ENCODE results near the gene NEMP2. TPM values are rescaled to one million over a fixed set of nuclear protein-coding genes. Genes with fewer than 3 reads are reported as not detected.
"Not testable (repeated sequence)": the region's sequence is repeated elsewhere in the genome, so short reads cannot be mapped to it uniquely, and the experiment has no call there.

Gene NEMP2
- total RNA-seq, 1 experiment from 2014 or later: 8.3 TPM

GRCh38 chr2:190512539-190513095 is 21.9 kb downstream of the NEMP2 start:
- ChIA-PET POLR2A (ENCODE audit: unreplicated experiment) (interaction anchor here (0.6 kb wide), 1 partner anchor 62 kb away, joined by 5 read pairs; no protein-coding TSS in a partner anchor), CTCF (interaction anchor here (0.6 kb wide), 1 partner anchor 117 kb away, joined by 3 read pairs; no protein-coding TSS in a partner anchor)
- no peak overlapping the region for H3K27ac ChIP-seq
- H3K79me2 ChIP-seq (ENCODE audit: low read depth): no peaks in the 10 kb centered on the region
- BruUV-seq (replicated peaks): no TSS peak
- no peak for DNase-seq
- H3K4me2 ChIP-seq: no peak overlapping the region
- intact Hi-C loops (cut with micrococcal nuclease; ENCODE audit: unreplicated experiment): loop anchor here (5.0 to 10.0 kb wide), 2 partner anchors 292 to 425 kb away; no protein-coding TSS in a partner anchor
- H2AFZ ChIP-seq: no peak overlapping the region
- no peak overlapping the region for H3K4me3 ChIP-seq
- H3K36me3 ChIP-seq (ENCODE audit: low read depth): no peaks in the 10 kb centered on the region
- H3K9me3 ChIP-seq (ENCODE audit: insufficient read depth, low read depth): no peaks in the 10 kb centered on the region
- H3K27me3 ChIP-seq (ENCODE audit: insufficient read depth, low read depth): no peaks in the 10 kb centered on the region
- H3K4me1 ChIP-seq (replicated peaks; ENCODE audit: insufficient read depth): no peaks in the 10 kb centered on the region
- no peaks in the 10 kb centered on the region for H3F3A ChIP-seq (ENCODE audit: insufficient read depth, low read depth)
- H4K20me1 ChIP-seq (ENCODE audit: insufficient read depth): no peaks in the 10 kb centered on the region
- no peak for TF ChIP-seq EZH2 (IDR thresholded peaks at IDR 0.05; ENCODE audit: low read depth)
- TF ChIP-seq, protein P1, sequence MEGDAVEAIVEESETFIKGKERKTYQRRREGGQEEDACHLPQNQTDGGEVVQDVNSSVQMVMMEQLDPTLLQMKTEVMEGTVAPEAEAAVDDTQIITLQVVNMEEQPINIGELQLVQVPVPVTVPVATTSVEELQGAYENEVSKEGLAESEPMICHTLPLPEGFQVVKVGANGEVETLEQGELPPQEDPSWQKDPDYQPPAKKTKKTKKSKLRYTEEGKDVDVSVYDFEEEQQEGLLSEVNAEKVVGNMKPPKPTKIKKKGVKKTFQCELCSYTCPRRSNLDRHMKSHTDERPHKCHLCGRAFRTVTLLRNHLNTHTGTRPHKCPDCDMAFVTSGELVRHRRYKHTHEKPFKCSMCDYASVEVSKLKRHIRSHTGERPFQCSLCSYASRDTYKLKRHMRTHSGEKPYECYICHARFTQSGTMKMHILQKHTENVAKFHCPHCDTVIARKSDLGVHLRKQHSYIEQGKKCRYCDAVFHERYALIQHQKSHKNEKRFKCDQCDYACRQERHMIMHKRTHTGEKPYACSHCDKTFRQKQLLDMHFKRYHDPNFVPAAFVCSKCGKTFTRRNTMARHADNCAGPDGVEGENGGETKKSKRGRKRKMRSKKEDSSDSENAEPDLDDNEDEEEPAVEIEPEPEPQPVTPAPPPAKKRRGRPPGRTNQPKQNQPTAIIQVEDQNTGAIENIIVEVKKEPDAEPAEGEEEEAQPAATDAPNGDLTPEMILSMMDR (conservative IDR thresholded peaks at IDR 0.05): no peak
- H3K9me2 ChIP-seq (ENCODE audit: insufficient read depth): no peaks in the 10 kb centered on the region

GRCh38 chr2:190511104-190511503 is 23.4 kb downstream of the NEMP2 start:
- no peak overlapping the region for H3K27ac ChIP-seq
- H3K79me2 ChIP-seq (ENCODE audit: low read depth): no peaks in the 10 kb centered on the region
- H3K9me3 ChIP-seq (ENCODE audit: insufficient read depth, low read depth): no peaks in the 10 kb centered on the region
- no peaks in the 10 kb centered on the region for H3K27me3 ChIP-seq (ENCODE audit: insufficient read depth, low read depth)
- no peaks in the 10 kb centered on the region for H3K4me1 ChIP-seq (replicated peaks; ENCODE audit: insufficient read depth)
- POLR2A ChIA-PET (ENCODE audit: unreplicated experiment): no interaction called here
- no peak overlapping the region for H3K4me3 ChIP-seq
- intact Hi-C loops (cut with micrococcal nuclease; ENCODE audit: unreplicated experiment): loop anchor here (1.0 to 10.0 kb wide), 3 partner anchors 128 to 424 kb away; no protein-coding TSS in a partner anchor
- H3K36me3 ChIP-seq (ENCODE audit: low read depth): no peaks in the 10 kb centered on the region
- no peak for TF ChIP-seq EZH2 (IDR thresholded peaks at IDR 0.05; ENCODE audit: low read depth)
- TF ChIP-seq, protein P1 (conservative IDR thresholded peaks at IDR 0.05): peak; percentile 67
- BruUV-seq (replicated peaks): no TSS peak
- no peaks in the 10 kb centered on the region for H4K20me1 ChIP-seq (ENCODE audit: insufficient read depth)
- no peak for DNase-seq
- no peak overlapping the region for H2AFZ ChIP-seq
- no peaks in the 10 kb centered on the region for H3F3A ChIP-seq (ENCODE audit: insufficient read depth, low read depth)
- H3K4me2 ChIP-seq: no peak overlapping the region
- CTCF ChIA-PET: no interaction called here
- H3K9me2 ChIP-seq (ENCODE audit: insufficient read depth): no peaks in the 10 kb centered on the region

GRCh38 chr2:190509895-190510294 is 24.6 kb downstream of the NEMP2 start:
- H3K36me3 ChIP-seq (ENCODE audit: low read depth); H3K9me2 ChIP-seq (ENCODE audit: insufficient read depth); H3F3A ChIP-seq (ENCODE audit: insufficient read depth, low read depth); BruUV-seq (replicated peaks); H3K27ac ChIP-seq; H3K9me3 ChIP-seq (ENCODE audit: insufficient read depth, low read depth); H3K79me2 ChIP-seq (ENCODE audit: low read depth); H4K20me1 ChIP-seq (ENCODE audit: insufficient read depth); CTCF ChIA-PET; H3K4me1 ChIP-seq (replicated peaks; ENCODE audit: insufficient read depth); H3K27me3 ChIP-seq (ENCODE audit: insufficient read depth, low read depth); H3K4me2 ChIP-seq; H3K4me3 ChIP-seq; DNase-seq; POLR2A ChIA-PET (ENCODE audit: unreplicated experiment); H2AFZ ChIP-seq: not testable (repeated sequence)
- intact Hi-C loops (cut with micrococcal nuclease; ENCODE audit: unreplicated experiment): loop anchor here (5.0 to 10.0 kb wide), 2 partner anchors 295 to 423 kb away; no protein-coding TSS in a partner anchor

GRCh38 chr2:190507135-190507534 is 27.4 kb downstream of the NEMP2 start:
- Histone ChIP-seq H2AFZ (no peak overlapping the region), H3K4me1 (replicated peaks; ENCODE audit: insufficient read depth) (no peaks in the 10 kb centered on the region), H3K4me2 (no peak overlapping the region), H3K27ac (no peak overlapping the region), H3K4me3 (no peak overlapping the region), H3F3A (ENCODE audit: insufficient read depth, low read depth) (no peaks in the 10 kb centered on the region), H3K9me2 (ENCODE audit: insufficient read depth) (no peaks in the 10 kb centered on the region), H3K36me3 (ENCODE audit: low read depth) (no peaks in the 10 kb centered on the region), H3K9me3 (ENCODE audit: insufficient read depth, low read depth) (no peaks in the 10 kb centered on the region), H4K20me1 (ENCODE audit: insufficient read depth) (no peaks in the 10 kb centered on the region), H3K27me3 (ENCODE audit: insufficient read depth, low read depth) (no peaks in the 10 kb centered on the region), H3K79me2 (ENCODE audit: low read depth) (no peaks in the 10 kb centered on the region)
- no TSS peak for BruUV-seq (replicated peaks)
- ChIA-PET CTCF (no interaction called here), POLR2A (ENCODE audit: unreplicated experiment) (no interaction called here)
- intact Hi-C loops (cut with micrococcal nuclease; ENCODE audit: unreplicated experiment): no loop called here
- TF ChIP-seq EZH2 (IDR thresholded peaks at IDR 0.05; ENCODE audit: low read depth): no peak
- TF ChIP-seq, protein P1 (conservative IDR thresholded peaks at IDR 0.05): no peak
- DNase-seq: no peak
